H1 (cell line): ENCODE results near the gene UBE2V1. TPM values are rescaled to one million over a fixed set of nuclear protein-coding genes. Genes with fewer than 3 reads are reported as not detected.

ENCODE experiments used
- ATF2 ChIP-seq: IDR thresholded peaks from 2 replicates; pipeline ENCODE4 v1.6.1; 2012; ENCODE audit warnings: low read length, inconsistent platforms
- BRCA1 ChIP-seq: IDR thresholded peaks from 2 replicates; pipeline ENCODE4 v1.6.1; 2012; ENCODE audit warnings: low read depth, low read length, improper control_type of control experiment
- CHD1 ChIP-seq: IDR thresholded peaks from 2 replicates; pipeline ENCODE4 v1.6.1; 2012; ENCODE audit warnings: low read depth, low read length, improper control_type of control experiment
- CHD2 ChIP-seq: IDR thresholded peaks from 2 replicates; pipeline ENCODE4 v1.6.1; 2012; ENCODE audit warnings: low read length, improper control_type of control experiment
- EP300 ChIP-seq, 2 experiments: IDR thresholded peaks; 1 replicate in 1 of 2; 2 replicates in 1 of 2; pipeline ENCODE4 v1.6.1; 2011 to 2012; ENCODE audit warnings: low read depth in 2 of 2, low read length in 2 of 2, mild to moderate bottlenecking in 2 of 2, borderline replicate concordance in 1 of 2, inconsistent platforms in 1 of 2, moderate library complexity in 1 of 2
- NANOG ChIP-seq: IDR thresholded peaks from 2 replicates; pipeline ENCODE4 v1.6.1; 2011; ENCODE audit warnings: low read length, low read depth, mild to moderate bottlenecking, inconsistent platforms; ENCODE audit not compliant: insufficient read depth, poor library complexity, severe bottlenecking
- NRF1 ChIP-seq: IDR thresholded peaks from 2 replicates; pipeline ENCODE4 v1.6.1; 2011; ENCODE audit warnings: mild to moderate bottlenecking, low read depth, low read length, improper control_type of control experiment
- SIRT6 ChIP-seq: IDR thresholded peaks from one replicate; pipeline ENCODE4 v1.7.1; 2012; ENCODE audit warnings: low read length, inconsistent platforms
- SUZ12 ChIP-seq: fragments of 200-600 bp; sonication (generic); IDR thresholded peaks from 2 replicates; pipeline ENCODE4 v1.6.1; 2012; ENCODE audit warnings: mild to moderate bottlenecking, inconsistent platforms, low read length, moderate library complexity, mixed read lengths
- TAF7 ChIP-seq: optimal IDR thresholded peaks from 2 replicates; pipeline ENCODE3; 2011; ENCODE audit warnings: low read depth, mild to moderate bottlenecking, inconsistent platforms, low read length, moderate library complexity, borderline replicate concordance
- polyA plus RNA-seq, 7 experiments: library from polyadenylated mRNA; depleted of rRNA in 3 of 7; stranded (reverse) in 5 of 7; unstranded in 2 of 7; fragments of >200 nt in 5 of 7; fragments of 200-250 nt in 2 of 7; gene quantifications; 1 replicate in 5 of 7; 2 replicates in 1 of 7; 4 replicates in 1 of 7; pipeline versions ENCODE4 v1.2.1 to v1.2.3, GENCODE V29; 2011 to 2013; ENCODE audit warnings: missing spikeins in 2 of 7, mixed read lengths in 2 of 7
- total RNA-seq: library from RNA; stranded (reverse); fragmentation: NEBNext Ultra II Directional; extraction: Animal tissue kit (Norgen Biotek cat#: 25700); gene quantifications from 2 replicates; pipeline ENCODE4 v1.2.1, GENCODE V29; 2021

UBE2V1 gene
- total and polyA plus RNA-seq, 2 of the 8 experiments (the other 6 are each of a cell fraction or from before 2014, with no cell fraction given), result 141 to 184 TPM

- TF ChIP-seq TAF7 (no peak), NANOG (no peak), SUZ12 (no peak), SIRT6 (no peak), CHD2 (0 out of 2 replicates have a peak, but pooled peaks have one; percentile 26), EP300 (IDR thresholded peaks at IDR 0.05; ENCODE audit: borderline replicate concordance in 1 of 2, low read depth in 2 of 2, low read length in 2 of 2) (no peak), ATF2 (no peak), NRF1 (0 out of 2 replicates have a peak, but pooled peaks have one; percentile 4), CHD1 (no peak), BRCA1 (no peak)
These were observed 40.8 kb upstream of the UBE2V1 start, which contains the start of gene PEDS1 (continued) for GRCh38 chr20:50153500-50154377.
